ENCODE measurements around the gene WNT1.

DNA sequence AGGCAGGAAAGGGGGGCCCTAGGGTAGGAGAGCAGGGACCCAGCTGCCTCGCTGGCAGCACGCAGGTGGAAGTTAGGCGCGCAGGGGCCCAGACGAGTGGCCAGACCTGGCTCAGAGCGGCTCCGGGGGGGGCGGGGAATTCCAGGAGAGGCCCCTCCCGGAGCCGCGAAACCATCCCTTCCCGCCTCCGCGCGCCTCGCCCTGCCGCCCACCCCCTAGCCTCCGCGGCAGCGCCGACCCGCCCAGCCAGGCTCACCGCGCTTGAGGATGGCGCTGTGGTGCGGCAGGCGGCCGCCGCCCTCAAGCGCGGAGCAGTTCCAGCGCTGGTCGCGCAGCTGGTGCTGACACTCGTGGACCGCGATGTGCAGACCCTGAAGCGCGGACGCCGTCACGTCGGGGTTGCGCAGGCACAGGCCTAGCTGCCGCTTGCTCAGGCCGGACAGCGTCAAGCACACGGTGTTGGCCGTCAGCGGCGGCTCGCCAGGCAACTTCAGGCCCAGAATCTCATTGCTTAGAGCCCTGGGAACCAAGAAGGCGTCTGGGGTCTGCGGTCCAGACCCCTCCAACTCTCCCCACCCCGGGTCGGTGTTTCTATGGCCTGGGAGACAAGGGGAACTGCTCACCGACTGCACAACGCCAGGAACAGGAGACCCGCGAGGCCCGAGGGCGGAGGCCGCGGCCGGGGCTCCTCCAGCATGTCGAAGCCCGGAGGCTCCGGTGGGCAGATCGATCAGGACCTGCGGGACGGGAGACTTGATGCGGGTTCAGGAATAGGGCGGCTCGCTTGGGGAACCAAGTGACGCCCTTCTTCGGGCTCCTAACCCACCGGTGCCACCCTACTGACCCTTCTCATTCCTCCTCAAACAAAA, 8.1 kb upstream of the WNT1 start:
- TF ChIP-seq, protein P1, sequence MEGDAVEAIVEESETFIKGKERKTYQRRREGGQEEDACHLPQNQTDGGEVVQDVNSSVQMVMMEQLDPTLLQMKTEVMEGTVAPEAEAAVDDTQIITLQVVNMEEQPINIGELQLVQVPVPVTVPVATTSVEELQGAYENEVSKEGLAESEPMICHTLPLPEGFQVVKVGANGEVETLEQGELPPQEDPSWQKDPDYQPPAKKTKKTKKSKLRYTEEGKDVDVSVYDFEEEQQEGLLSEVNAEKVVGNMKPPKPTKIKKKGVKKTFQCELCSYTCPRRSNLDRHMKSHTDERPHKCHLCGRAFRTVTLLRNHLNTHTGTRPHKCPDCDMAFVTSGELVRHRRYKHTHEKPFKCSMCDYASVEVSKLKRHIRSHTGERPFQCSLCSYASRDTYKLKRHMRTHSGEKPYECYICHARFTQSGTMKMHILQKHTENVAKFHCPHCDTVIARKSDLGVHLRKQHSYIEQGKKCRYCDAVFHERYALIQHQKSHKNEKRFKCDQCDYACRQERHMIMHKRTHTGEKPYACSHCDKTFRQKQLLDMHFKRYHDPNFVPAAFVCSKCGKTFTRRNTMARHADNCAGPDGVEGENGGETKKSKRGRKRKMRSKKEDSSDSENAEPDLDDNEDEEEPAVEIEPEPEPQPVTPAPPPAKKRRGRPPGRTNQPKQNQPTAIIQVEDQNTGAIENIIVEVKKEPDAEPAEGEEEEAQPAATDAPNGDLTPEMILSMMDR (IDR thresholded peaks at IDR 0.05), result no peak
- TF ChIP-seq POLR2A (IDR thresholded peaks at IDR 0.05), result no peak
